OCI-LY1 (cell line): ENCODE data around the gene LAMTOR3.

Source experiments
- H2AFZ ChIP-seq: fragments of 200-600 bp; sonication (generic), shearing (Covaris generic); 2 replicates; pipeline ENCODE4 v1.6.0; 2014; ENCODE audit warnings: antibody characterized with exemption, mild to moderate bottlenecking, low read length
- H3F3A ChIP-seq: fragments of 200-600 bp; sonication (generic), shearing (Covaris generic); 2 replicates; pipeline ENCODE4 v1.6.0; 2014; ENCODE audit warnings: mild to moderate bottlenecking, antibody characterized with exemption, low read length, moderate library complexity; ENCODE audit not compliant: insufficient read depth
- H3K27ac ChIP-seq: fragments of 200-600 bp; sonication (generic); 2 replicates; pipeline ENCODE4 v1.5.1; 2014; ENCODE audit warnings: low read length, mixed run types, mild to moderate bottlenecking, low read depth; ENCODE audit not compliant: poor library complexity, severe bottlenecking
- H3K27me3 ChIP-seq: fragments of 200-600 bp; sonication (generic); 2 replicates; pipeline ENCODE4 v1.6.0; 2014; ENCODE audit warnings: antibody characterized with exemption, mild to moderate bottlenecking, low read length, moderate library complexity; ENCODE audit not compliant: insufficient read depth
- H3K36me3 ChIP-seq: fragments of 200-600 bp; sonication (generic); 2 replicates; pipeline ENCODE4 v1.6.1; 2014; ENCODE audit warnings: mild to moderate bottlenecking, antibody characterized with exemption, low read length, moderate library complexity, mixed read lengths; ENCODE audit not compliant: insufficient read depth
- H3K4me1 ChIP-seq: fragments of 200-600 bp; sonication (generic); 2 replicates; pipeline ENCODE4 v1.5.1; 2014; ENCODE audit warnings: mild to moderate bottlenecking, low read length, moderate library complexity; ENCODE audit not compliant: insufficient read depth, severe bottlenecking
- H3K4me2 ChIP-seq: fragments of 200-600 bp; sonication (generic), shearing (Covaris generic); 2 replicates; pipeline ENCODE4 v1.6.1; 2014; ENCODE audit warnings: low read length
- H3K4me3 ChIP-seq: fragments of 200-600 bp; sonication (generic); 2 replicates; pipeline ENCODE4 v1.5.1; 2014; ENCODE audit warnings: low read length, low read depth, mild to moderate bottlenecking, mixed read lengths; ENCODE audit not compliant: poor library complexity, severe bottlenecking
- H3K79me2 ChIP-seq: fragments of 200-600 bp; shearing (Covaris generic); 2 replicates; pipeline ENCODE4 v1.6.1; 2016; ENCODE audit warnings: mixed run types, low read length, mixed read lengths; ENCODE audit not compliant: insufficient read depth
- H3K9ac ChIP-seq: fragments of 200-600 bp; sonication (generic), shearing (Covaris generic); 2 replicates; pipeline ENCODE4 v1.6.1; 2014; ENCODE audit warnings: mild to moderate bottlenecking, low read length, mixed read lengths
- H3K9me2 ChIP-seq: fragments of 200-600 bp; sonication (generic), shearing (Covaris generic); 2 replicates; pipeline ENCODE4 v1.6.1; 2014; ENCODE audit warnings: low read depth, mild to moderate bottlenecking, low read length, mixed read lengths
- H3K9me3 ChIP-seq: fragments of 200-600 bp; shearing (Covaris generic); 2 replicates; pipeline ENCODE4 v1.6.1; 2014; ENCODE audit warnings: low read length, mixed read lengths
- H4K20me1 ChIP-seq: fragments of 200-600 bp; sonication (generic), shearing (Covaris generic); 2 replicates; pipeline ENCODE4 v1.6.0; 2016; ENCODE audit warnings: mild to moderate bottlenecking, low read length; ENCODE audit not compliant: insufficient read depth
- CTCF ChIP-seq: fragments of 200-600 bp; sonication (generic), shearing (Covaris generic); IDR thresholded peaks from 2 replicates; pipeline ENCODE4 v1.5.1; 2017; ENCODE audit warnings: mild to moderate bottlenecking, antibody characterized with exemption, low read length, moderate library complexity, mixed read lengths
- EZH2 ChIP-seq: fragments of 200-600 bp; sonication (generic), shearing (Covaris generic); IDR thresholded peaks from 2 replicates; pipeline ENCODE4 v1.8.0; 2017; ENCODE audit warnings: borderline replicate concordance, mixed run types, mild to moderate bottlenecking, antibody characterized with exemption, low read length, moderate library complexity, mixed read lengths

Gene LAMTOR3

GRCh38 chr4:99845179-99845578, 49.0 kb downstream of the LAMTOR3 start:
- Histone ChIP-seq H3K4me3 (no peak overlapping the region), H3K4me2 (no peak overlapping the region), H3K36me3 (peaks cover 44% of the 10 kb centered on the region)

GRCh38 chr4:99844048-99844447, 50.2 kb downstream of the LAMTOR3 start:
- Histone ChIP-seq H3K4me2 (no peak overlapping the region), H3K4me1 (peaks cover 44% of the 10 kb centered on the region), H3K9ac (no peak overlapping the region), H4K20me1 (no peaks in the 10 kb centered on the region), H3K4me3 (no peak overlapping the region), H3K79me2 (no peaks in the 10 kb centered on the region), H3K27me3 (no peaks in the 10 kb centered on the region), H3K9me3 (no peaks in the 10 kb centered on the region), H3K27ac (no peak overlapping the region), H3K36me3 (peaks cover 45% of the 10 kb centered on the region), H2AFZ (no peak overlapping the region), H3F3A (0 out of 2 replicates have a peak, but pooled peaks cover 5% of the 10 kb centered on the region), H3K9me2 (no peaks in the 10 kb centered on the region)
- TF ChIP-seq CTCF: no peak
- no peak for TF ChIP-seq EZH2

More at GRCh38 chr4:99845179-99845578, 49.0 kb downstream of the LAMTOR3 start:
- H3F3A ChIP-seq: 0 out of 2 replicates have a peak, but pooled peaks cover 5% of the 10 kb centered on the region
- H4K20me1 ChIP-seq: no peaks in the 10 kb centered on the region
- no peaks in the 10 kb centered on the region for H3K9me3 ChIP-seq
- H3K4me1 ChIP-seq: peaks cover 44% of the 10 kb centered on the region
- no peaks in the 10 kb centered on the region for H3K9me2 ChIP-seq
- no peak overlapping the region for H3K9ac ChIP-seq
- H3K79me2 ChIP-seq: no peaks in the 10 kb centered on the region
- peak overlapping the region; percentile 82 for H3K27ac ChIP-seq
- H2AFZ ChIP-seq: no peak overlapping the region
- no peak for TF ChIP-seq EZH2
- no peak for TF ChIP-seq CTCF
- H3K27me3 ChIP-seq: no peaks in the 10 kb centered on the region

GRCh38 chr4:99843413-99843812, 50.8 kb downstream of the LAMTOR3 start:
- no peak overlapping the region for H3K4me2 ChIP-seq
- no peak overlapping the region for H2AFZ ChIP-seq
- no peak overlapping the region for H3K4me3 ChIP-seq
- H3K4me1 ChIP-seq: peaks cover 44% of the 10 kb centered on the region
- no peaks in the 10 kb centered on the region for H3K9me3 ChIP-seq
- no peak for TF ChIP-seq EZH2
- H3K27me3 ChIP-seq: no peaks in the 10 kb centered on the region
- H3K9ac ChIP-seq: no peak overlapping the region
- no peaks in the 10 kb centered on the region for H3K79me2 ChIP-seq
- H4K20me1 ChIP-seq: no peaks in the 10 kb centered on the region
- H3K27ac ChIP-seq: no peak overlapping the region
- H3K36me3 ChIP-seq: peaks cover 51% of the 10 kb centered on the region
- no peaks in the 10 kb centered on the region for H3K9me2 ChIP-seq
- 0 out of 2 replicates have a peak, but pooled peaks cover 5% of the 10 kb centered on the region for H3F3A ChIP-seq

GRCh38 chr4:99841129-99841528, 53.1 kb downstream of the LAMTOR3 start:
- no peaks in the 10 kb centered on the region for H3K9me2 ChIP-seq
- H2AFZ ChIP-seq: no peak overlapping the region
- H3K9ac ChIP-seq: no peak overlapping the region
- no peak overlapping the region for H3K4me2 ChIP-seq
- no peaks in the 10 kb centered on the region for H3K27me3 ChIP-seq
- H3K4me1 ChIP-seq: peaks cover 26% of the 10 kb centered on the region
- no peaks in the 10 kb centered on the region for H3F3A ChIP-seq
- H3K4me3 ChIP-seq: no peak overlapping the region
- H4K20me1 ChIP-seq: no peaks in the 10 kb centered on the region
- no peaks in the 10 kb centered on the region for H3K79me2 ChIP-seq
- no peaks in the 10 kb centered on the region for H3K9me3 ChIP-seq
- no peak overlapping the region for H3K27ac ChIP-seq
- TF ChIP-seq EZH2 (no peak), CTCF (no peak)
- H3K36me3 ChIP-seq: peaks cover 70% of the 10 kb centered on the region
